ENCODE measurements around the gene EPHA3.

The EPHA3 gene

DNA sequence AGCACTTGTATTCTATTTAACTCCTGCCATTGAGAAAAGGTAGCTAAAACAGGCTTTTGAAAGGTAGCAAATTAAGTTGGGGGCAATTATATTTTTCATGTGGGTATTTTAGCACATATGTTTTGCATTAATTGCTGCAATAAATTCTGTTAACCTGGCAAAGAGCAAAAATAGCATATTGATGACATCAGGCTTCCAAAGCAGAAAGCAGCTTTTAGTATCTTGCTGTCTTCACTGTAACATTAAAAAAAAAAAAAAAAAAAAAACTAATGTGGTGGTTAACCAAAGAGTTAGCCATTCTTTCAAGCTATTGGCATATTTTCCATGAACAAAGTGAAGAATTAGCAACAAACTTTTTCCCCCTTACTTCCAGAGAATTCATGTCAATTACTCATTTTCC lies 9.1 kb downstream of the EPHA3 start:
- DNase-seq (ENCODE audit: low spot score), result no peak
- in situ Hi-C loops (cut with MboI; ENCODE audit: low sequenced_read_pairs, unreplicated experiment), result loop anchor here (10.0 kb wide), 1 partner anchor 912 kb away; no protein-coding TSS in a partner anchor
- TF ChIP-seq, protein P1, sequence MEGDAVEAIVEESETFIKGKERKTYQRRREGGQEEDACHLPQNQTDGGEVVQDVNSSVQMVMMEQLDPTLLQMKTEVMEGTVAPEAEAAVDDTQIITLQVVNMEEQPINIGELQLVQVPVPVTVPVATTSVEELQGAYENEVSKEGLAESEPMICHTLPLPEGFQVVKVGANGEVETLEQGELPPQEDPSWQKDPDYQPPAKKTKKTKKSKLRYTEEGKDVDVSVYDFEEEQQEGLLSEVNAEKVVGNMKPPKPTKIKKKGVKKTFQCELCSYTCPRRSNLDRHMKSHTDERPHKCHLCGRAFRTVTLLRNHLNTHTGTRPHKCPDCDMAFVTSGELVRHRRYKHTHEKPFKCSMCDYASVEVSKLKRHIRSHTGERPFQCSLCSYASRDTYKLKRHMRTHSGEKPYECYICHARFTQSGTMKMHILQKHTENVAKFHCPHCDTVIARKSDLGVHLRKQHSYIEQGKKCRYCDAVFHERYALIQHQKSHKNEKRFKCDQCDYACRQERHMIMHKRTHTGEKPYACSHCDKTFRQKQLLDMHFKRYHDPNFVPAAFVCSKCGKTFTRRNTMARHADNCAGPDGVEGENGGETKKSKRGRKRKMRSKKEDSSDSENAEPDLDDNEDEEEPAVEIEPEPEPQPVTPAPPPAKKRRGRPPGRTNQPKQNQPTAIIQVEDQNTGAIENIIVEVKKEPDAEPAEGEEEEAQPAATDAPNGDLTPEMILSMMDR (IDR thresholded peaks at IDR 0.05; ENCODE audit: borderline replicate concordance, control extremely low read depth, extremely low read depth, insufficient read depth, missing control alignments), result no peak

DNA sequence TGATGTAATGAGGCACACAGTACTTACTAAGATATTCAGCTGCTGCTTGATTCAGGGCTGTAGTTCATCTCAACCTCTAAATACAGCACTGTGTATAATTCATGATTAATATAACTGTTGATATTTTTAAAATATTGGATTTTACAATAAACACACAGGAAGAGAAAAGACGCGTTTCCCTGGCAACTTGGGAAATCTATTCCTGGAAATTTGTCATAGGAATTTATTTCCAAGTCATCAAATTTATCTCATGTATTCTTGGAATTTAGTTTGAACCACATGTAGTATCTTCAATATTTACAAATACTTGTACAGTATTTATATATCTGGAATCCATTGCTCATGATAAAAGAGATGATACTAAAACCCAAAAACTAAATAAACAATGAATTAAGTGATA lies 30.6 kb downstream of the EPHA3 start:
- TF ChIP-seq, protein P1 (IDR thresholded peaks at IDR 0.05; ENCODE audit: borderline replicate concordance, control extremely low read depth, extremely low read depth, insufficient read depth, missing control alignments), result no peak
- in situ Hi-C loops (cut with MboI; ENCODE audit: low sequenced_read_pairs, unreplicated experiment), result no loop called here

DNA sequence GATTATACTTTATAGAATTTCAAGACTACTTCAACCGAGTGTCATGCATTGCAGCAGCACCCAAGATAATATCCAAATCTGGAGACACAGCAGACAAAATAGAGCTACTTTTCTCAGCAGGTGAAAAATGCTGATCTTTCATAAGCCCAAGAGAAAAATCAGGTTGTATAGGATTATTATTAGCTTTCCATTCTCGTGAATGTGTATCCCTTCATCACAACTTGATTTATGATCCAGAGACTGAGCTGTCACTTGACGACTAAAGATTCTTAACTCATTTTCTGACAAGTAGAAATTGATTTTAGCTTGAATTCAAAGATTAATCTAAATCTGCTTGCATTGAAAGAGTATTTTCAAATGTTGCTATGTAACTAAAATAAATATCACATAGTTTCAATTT lies 32.4 kb downstream of the EPHA3 start:
- TF ChIP-seq, protein P1 (IDR thresholded peaks at IDR 0.05; ENCODE audit: borderline replicate concordance, control extremely low read depth, extremely low read depth, insufficient read depth, missing control alignments), result no peak
- no peak for DNase-seq (ENCODE audit: low spot score)
- in situ Hi-C loops (cut with MboI; ENCODE audit: low sequenced_read_pairs, unreplicated experiment), result no loop called here

More for the DNA sequence above, 30.6 kb downstream of the EPHA3 start:
- DNase-seq (ENCODE audit: low spot score), result no peak

DNA sequence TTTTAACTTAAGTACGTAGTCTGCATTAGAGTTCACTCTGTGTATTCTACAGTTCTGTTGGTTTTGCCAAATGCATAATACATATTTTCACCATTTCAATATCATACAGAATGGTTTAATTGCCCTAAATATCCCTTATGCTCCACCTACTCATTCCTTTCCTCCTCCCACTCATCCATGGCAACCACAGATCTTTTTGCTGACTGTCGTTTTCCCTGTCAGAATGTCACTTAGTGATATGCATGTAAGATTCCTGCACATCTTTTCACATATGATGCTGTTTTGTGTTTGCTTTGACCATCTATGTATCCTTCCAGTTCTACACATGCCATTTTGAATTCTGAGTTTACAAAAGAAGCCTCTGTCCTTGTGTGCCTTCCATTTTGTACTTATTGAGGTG lies 36.7 kb downstream of the EPHA3 start:
- no peak for DNase-seq (ENCODE audit: low spot score)
- in situ Hi-C loops (cut with MboI; ENCODE audit: low sequenced_read_pairs, unreplicated experiment), result no loop called here
- TF ChIP-seq, protein P1 (IDR thresholded peaks at IDR 0.05; ENCODE audit: borderline replicate concordance, control extremely low read depth, extremely low read depth, insufficient read depth, missing control alignments), result no peak

DNA sequence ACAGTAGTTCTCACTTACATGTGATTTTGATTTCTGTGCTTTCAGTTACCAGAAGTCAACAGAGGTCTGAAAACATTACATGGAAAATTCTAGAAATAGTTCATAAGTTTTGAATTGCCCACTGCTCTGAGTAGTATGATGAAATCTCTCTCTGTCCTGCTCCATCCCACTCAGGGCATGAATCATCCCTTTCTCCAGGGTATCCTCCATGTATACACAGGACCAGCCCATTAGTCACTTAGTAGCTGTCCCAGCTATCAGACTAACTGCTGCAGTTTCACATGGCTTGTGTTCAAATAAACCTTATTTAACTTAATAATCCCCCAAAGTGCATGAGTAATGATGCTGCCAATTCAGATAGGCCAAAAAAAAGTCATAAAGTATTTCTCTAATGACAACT lies 38.6 kb downstream of the EPHA3 start:
- DNase-seq (ENCODE audit: low spot score), result no peak
- in situ Hi-C loops (cut with MboI; ENCODE audit: low sequenced_read_pairs, unreplicated experiment), result no loop called here
- TF ChIP-seq, protein P1 (IDR thresholded peaks at IDR 0.05; ENCODE audit: borderline replicate concordance, control extremely low read depth, extremely low read depth, insufficient read depth, missing control alignments), result no peak

DNA sequence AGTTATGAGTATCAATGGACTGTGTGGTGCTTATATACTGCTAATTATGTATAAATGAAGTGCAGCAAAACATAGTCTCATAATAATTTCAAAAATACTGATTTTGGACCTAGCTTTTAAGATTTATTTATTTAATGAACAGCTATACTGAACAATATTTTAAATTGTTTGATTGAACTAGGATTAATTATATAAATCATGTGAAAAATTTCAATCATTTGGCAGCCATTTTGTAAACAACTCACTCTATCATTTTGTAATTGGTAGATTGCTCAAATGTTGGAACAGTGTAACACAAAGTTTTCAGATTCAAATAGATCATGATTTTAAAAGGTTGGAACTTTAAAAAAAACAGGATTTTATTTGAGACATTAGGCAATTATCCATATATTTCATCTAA lies 47.0 kb downstream of the EPHA3 start:
- no peak for DNase-seq (ENCODE audit: low spot score)
- in situ Hi-C loops (cut with MboI; ENCODE audit: low sequenced_read_pairs, unreplicated experiment), result no loop called here
- TF ChIP-seq, protein P1 (IDR thresholded peaks at IDR 0.05; ENCODE audit: borderline replicate concordance, control extremely low read depth, extremely low read depth, insufficient read depth, missing control alignments), result no peak

DNA sequence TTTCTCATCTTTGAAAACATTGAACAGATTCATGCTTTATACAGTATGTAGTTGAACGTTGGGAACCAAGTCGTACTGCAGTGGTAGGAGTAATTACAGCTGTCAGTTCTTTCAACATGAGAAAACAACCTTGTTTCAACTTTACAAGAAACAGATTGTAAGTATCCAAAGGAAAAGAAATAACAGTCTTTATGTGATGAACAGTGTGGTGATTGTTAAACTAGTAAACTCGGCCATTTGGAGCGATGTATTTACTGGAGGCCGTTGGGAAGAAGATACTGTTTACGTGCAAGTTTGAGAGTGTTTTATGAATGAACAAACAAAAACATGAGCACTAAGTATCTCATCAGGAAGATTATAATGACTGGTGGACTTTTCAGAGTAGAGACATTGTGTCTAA lies 48.4 kb downstream of the EPHA3 start:
- in situ Hi-C loops (cut with MboI; ENCODE audit: low sequenced_read_pairs, unreplicated experiment), result no loop called here
- TF ChIP-seq, protein P1 (IDR thresholded peaks at IDR 0.05; ENCODE audit: borderline replicate concordance, control extremely low read depth, extremely low read depth, insufficient read depth, missing control alignments), result no peak
- DNase-seq (ENCODE audit: low spot score), result no peak
